IMR-90 (cell line): ENCODE measurements around the gene FOXF1. TPM values are rescaled to one million over a fixed set of nuclear protein-coding genes. Genes with fewer than 3 reads are reported as not detected.

ENCODE experiments used
- ATAC-seq: fragments of 200-7000 bp; cut with Tn5 transposase; 2 replicates; pipeline ENCODE4 v1.9.1; 2020; ENCODE audit warnings: low read depth, mild to moderate bottlenecking, moderate library complexity
- BruUV-seq: library from RNA; stranded (reverse); fragments of 400-500 nt; replicated peaks from 2 replicates; lab custom pipeline; 2021; lab: Mats Ljungman, UMichigan
- CTCF ChIA-PET: fragments of 300-600 bp; formaldehyde crosslinking; extraction: SDS; loops from one replicate; lab custom pipeline; 2021; ENCODE audit warnings: antibody characterized with exemption; lab: Yijun Ruan, JAX
- POLR2A ChIA-PET: fragments of 300-600 bp; sonication (Branson Sonifier 250); formaldehyde crosslinking; loops from one replicate; lab custom pipeline; 2022; ENCODE audit warnings: antibody characterized with exemption; ENCODE audit not compliant: unreplicated experiment; lab: Charles Lee
- DNase-seq: peaks from one replicate; pipeline ENCODE4 v3.0.0; 2013
- H2AFZ ChIP-seq: replicated peaks from 2 replicates; pipeline ENCODE3; 2013; ENCODE audit warnings: low read length, mild to moderate bottlenecking; ENCODE audit not compliant: poor library complexity
- H2AK5ac ChIP-seq: 2 replicates; pipeline ENCODE4 v1.6.1; 2013; ENCODE audit warnings: low read depth, low read length, inconsistent platforms
- H2AK9ac ChIP-seq: replicated peaks from 2 replicates; pipeline ENCODE3; 2013; ENCODE audit warnings: mild to moderate bottlenecking, low read depth, low read length, moderate library complexity; ENCODE audit not compliant: poor library complexity
- H2BK120ac ChIP-seq: 2 replicates; pipeline ENCODE4 v1.6.1; 2013; ENCODE audit warnings: low read depth, low read length, inconsistent platforms
- H2BK15ac ChIP-seq: 3 replicates; pipeline ENCODE4 v1.6.1; 2013; ENCODE audit warnings: low read depth, low read length, inconsistent platforms
- H2BK20ac ChIP-seq: 2 replicates; pipeline ENCODE4 v1.6.1; 2013; ENCODE audit warnings: low read depth, mild to moderate bottlenecking, inconsistent platforms, low read length, moderate library complexity
- H2BK5ac ChIP-seq: 2 replicates; pipeline ENCODE4 v1.6.1; 2013; ENCODE audit warnings: mild to moderate bottlenecking, low read depth, low read length, inconsistent platforms; ENCODE audit not compliant: poor library complexity, severe bottlenecking
- H3K14ac ChIP-seq: replicated peaks from 2 replicates; pipeline ENCODE4 v1.6.1; 2013; ENCODE audit warnings: low read depth, low read length, inconsistent platforms
- H3K18ac ChIP-seq: 2 replicates; pipeline ENCODE4 v1.6.1; 2013; ENCODE audit warnings: low read depth, low read length, control low read depth
- H3K23ac ChIP-seq: 2 replicates; pipeline ENCODE4 v1.6.1; 2013; ENCODE audit warnings: low read depth, low read length, inconsistent platforms
- H3K27ac ChIP-seq: 2 replicates; pipeline ENCODE4 v1.5.1; 2013; ENCODE audit warnings: mild to moderate bottlenecking, control low read depth, low read length; ENCODE audit not compliant: insufficient read depth
- H3K27me3 ChIP-seq: 2 replicates; pipeline ENCODE4 v1.6.1; 2013; ENCODE audit warnings: low read length; ENCODE audit not compliant: control insufficient read depth, insufficient read depth
- H3K36me3 ChIP-seq: 2 replicates; pipeline ENCODE4 v1.6.1; 2013; ENCODE audit warnings: low read length, mixed read lengths; ENCODE audit not compliant: control insufficient read depth, insufficient read depth
- H3K4ac ChIP-seq: 2 replicates; pipeline ENCODE4 v1.6.1; 2013; ENCODE audit warnings: low read depth, low read length, inconsistent platforms
- H3K4me1 ChIP-seq: 2 replicates; pipeline ENCODE4 v1.6.1; 2013; ENCODE audit warnings: low read length, mixed read lengths; ENCODE audit not compliant: control insufficient read depth, insufficient read depth
- H3K4me2 ChIP-seq: 2 replicates; pipeline ENCODE4 v1.6.1; 2013; ENCODE audit warnings: low read depth, mild to moderate bottlenecking, control low read depth, low read length, moderate library complexity
- H3K4me3 ChIP-seq: 2 replicates; pipeline ENCODE4 v1.5.1; 2013; ENCODE audit warnings: low read depth, mild to moderate bottlenecking, control low read depth, low read length, moderate library complexity; ENCODE audit not compliant: insufficient read depth
- H3K56ac ChIP-seq: 2 replicates; pipeline ENCODE4 v1.6.1; 2013; ENCODE audit warnings: low read length, inconsistent platforms; ENCODE audit not compliant: insufficient read depth; ENCODE audit errors: extremely low read depth
- H3K79me1 ChIP-seq, 2 experiments: 2 replicates each; pipeline ENCODE4 v1.6.1; 2013; ENCODE audit warnings: low read length in 2 of 2, inconsistent platforms in 1 of 2, low read depth in 1 of 2
- H3K9ac ChIP-seq: 2 replicates; pipeline ENCODE4 v1.6.1; 2013; ENCODE audit warnings: low read depth, low read length, control low read depth
- H3K9me1 ChIP-seq: 2 replicates; pipeline ENCODE4 v1.6.1; 2013; ENCODE audit warnings: low read length, inconsistent platforms; ENCODE audit not compliant: insufficient read depth
- H3K9me3 ChIP-seq: 2 replicates; pipeline ENCODE4 v1.6.1; 2013; ENCODE audit warnings: low read length; ENCODE audit not compliant: control insufficient read depth, insufficient read depth
- H4K20me1 ChIP-seq: 2 replicates; pipeline ENCODE4 v1.6.1; 2013; ENCODE audit warnings: low read length, inconsistent platforms; ENCODE audit not compliant: insufficient read depth
- H4K5ac ChIP-seq: 2 replicates; pipeline ENCODE4 v1.6.1; 2013; ENCODE audit warnings: mild to moderate bottlenecking, low read depth, low read length, control low read depth
- H4K8ac ChIP-seq, 2 experiments: 2 replicates each; pipeline ENCODE4 v1.6.1; 2013; ENCODE audit warnings: low read depth in 2 of 2, low read length in 2 of 2, control low read depth in 1 of 2, inconsistent platforms in 1 of 2
- H4K91ac ChIP-seq: 2 replicates; pipeline ENCODE4 v1.6.1; 2013; ENCODE audit warnings: low read depth, low read length, inconsistent platforms; ENCODE audit not compliant: insufficient read depth
- ELK1 ChIP-seq: fragments of 150-350 bp; IDR thresholded peaks from 2 replicates; pipeline ENCODE4 v1.6.1; 2016; ENCODE audit warnings: low read depth, mild to moderate bottlenecking, low read length, moderate library complexity, borderline replicate concordance
- MXI1 ChIP-seq: IDR thresholded peaks from 2 replicates; pipeline ENCODE4 v1.6.1; 2012; ENCODE audit warnings: low read depth, mild to moderate bottlenecking, low read length, moderate library complexity, borderline replicate concordance
- USF2 ChIP-seq: fragments of 150-350 bp; IDR thresholded peaks from 2 replicates; pipeline ENCODE4 v1.6.1; 2017; ENCODE audit warnings: mild to moderate bottlenecking, antibody characterized with exemption, low read length, low read depth
- WGBS, 2 experiments: methylation state at CpG; one replicate each; pipeline versions ENCODE4 v1.1.5 to v1.1.7; 2013; ENCODE audit warnings: missing lambda C conversion rate in 2 of 2; ENCODE audit not compliant: insufficient read length in 1 of 2; ENCODE audit errors: extremely low coverage in 2 of 2; 5-methylcytosine and 5-hydroxymethylcytosine counted together
- dilution Hi-C: fragments of 300-500 bp; cut with HindIII; formaldehyde crosslinking; loops from one replicate; pipeline ENCODE4 v1.14.3; 2018; ENCODE audit warnings: low sequenced_read_pairs; ENCODE audit not compliant: unreplicated experiment
- in situ Hi-C: fragments of 300-500 bp; cut with MboI; formaldehyde crosslinking; loops from 3 replicates; pipeline ENCODE4 v1.14.3; 2019; ENCODE audit warnings: low sequenced_read_pairs, inconsistent platforms, mixed read lengths
- intact Hi-C: fragments of 100-400 bp; cut with micrococcal nuclease; formaldehyde crosslinking; loops from 2 replicates; pipeline ENCODE4 v1.10.0; 2022
- polyA plus RNA-seq, 3 experiments: library from polyadenylated mRNA; depleted of rRNA; stranded (reverse); fragments of >200 nt; gene quantifications; 2 replicates each; pipeline ENCODE4 v1.2.3, GENCODE V29; 2012; ENCODE audit warnings: low replicate concordance in 1 of 3
- total RNA-seq: library from RNA; depleted of rRNA; stranded (reverse); fragments of >200 nt; gene quantifications from 2 replicates; pipeline ENCODE4 v1.2.3, GENCODE V29; 2012

FOXF1 gene
- total and polyA plus RNA-seq, 2 of the 4 experiments (the other 2 are of a cell fraction): 2.7 to 33.0 TPM

GRCh38 chr16:86545954-86546637 lies 35.8 kb downstream of the FOXF1 start:
- Histone ChIP-seq H3K18ac (no peak overlapping the region), H4K8ac (no peak overlapping the region), H4K91ac (no peak overlapping the region), H3K36me3 (peaks cover 50% of the 10 kb centered on the region), H3K9me1 (no peaks in the 10 kb centered on the region), H3K23ac (no peak overlapping the region), H2AFZ (no peak overlapping the region), H3K4me2 (no peak overlapping the region), H2BK5ac (no peak overlapping the region), H3K4me3 (no peak overlapping the region), H3K14ac (no peak overlapping the region), H2BK120ac (no peak overlapping the region), H3K56ac (no peak overlapping the region), H2AK9ac (peak overlapping the region; percentile 79), H2AK5ac (no peak overlapping the region), H3K9me3 (no peaks in the 10 kb centered on the region), H3K4me1 (no peaks in the 10 kb centered on the region), H2BK15ac (no peak overlapping the region), H4K20me1 (no peaks in the 10 kb centered on the region), H3K9ac (no peak overlapping the region), H2BK20ac (no peak overlapping the region), H3K27me3 (no peaks in the 10 kb centered on the region), H3K79me1 (peaks cover 0 to 17% of the 10 kb centered on the region in 2 experiments; a peak in 2 of 4 replicates), H4K5ac (no peak overlapping the region), H3K27ac (no peak overlapping the region), H3K4ac (no peak overlapping the region)
- no peak for ATAC-seq
- 91% methylated on average over 18 of the region's 19 CpGs; no CpG with 5 or more reads in 1 of the 2 experiments for WGBS, 2 experiments
- POLR2A ChIA-PET: no interaction called here
- CTCF ChIA-PET: interaction anchor here (0.7 kb wide), 1 partner anchor 12 kb away, joined by 3 read pairs; no protein-coding TSS in a partner anchor
- dilution Hi-C loops: no loop called here
- TF ChIP-seq USF2 (no peak), ELK1 (no peak), MXI1 (no peak)
- intact Hi-C loops: no loop called here
- no peak for DNase-seq
- BruUV-seq: no TSS peak
- in situ Hi-C loops: no loop called here
